GM12891 (cell line): ENCODE measurements around the gene NUP58.

Source experiments
- PAX5 ChIP-seq: IDR thresholded peaks from 2 replicates; pipeline ENCODE4 v1.6.1; 2011; ENCODE audit warnings: low read length, moderate library complexity, mild to moderate bottlenecking; ENCODE audit not compliant: insufficient read depth, severe bottlenecking
- POLR2A ChIP-seq: IDR thresholded peaks from 2 replicates; pipeline ENCODE4 v1.6.1; 2011; ENCODE audit warnings: low read depth, low read length, control low read depth
- POLR2AphosphoS5 ChIP-seq: IDR thresholded peaks from 2 replicates; pipeline ENCODE4 v1.6.1; 2011; ENCODE audit warnings: low read depth, low read length, control low read depth
- POU2F2 ChIP-seq: IDR thresholded peaks from 2 replicates; pipeline ENCODE4 v1.6.1; 2011; ENCODE audit warnings: low read depth, mild to moderate bottlenecking, control low read depth, low read length, moderate library complexity
- TAF1 ChIP-seq: IDR thresholded peaks from 2 replicates; pipeline ENCODE4 v1.6.1; 2011; ENCODE audit warnings: low read depth, low read length, control low read depth

- TF ChIP-seq POLR2A, result no peak
- no peak for TF ChIP-seq POLR2AphosphoS5
- TF ChIP-seq TAF1, result no peak
- no peak for TF ChIP-seq POU2F2
- no peak for TF ChIP-seq PAX5
Measured at GRCh38 chr13:25306671-25307464, 5.4 kb downstream of the NUP58 start.
